ENCODE measurements around the gene TRIM15.
"Not testable (repeated sequence)": the region's sequence is repeated elsewhere in the genome, so short reads cannot be mapped to it uniquely, and the experiment has no call there.

The TRIM15 gene

DNA sequence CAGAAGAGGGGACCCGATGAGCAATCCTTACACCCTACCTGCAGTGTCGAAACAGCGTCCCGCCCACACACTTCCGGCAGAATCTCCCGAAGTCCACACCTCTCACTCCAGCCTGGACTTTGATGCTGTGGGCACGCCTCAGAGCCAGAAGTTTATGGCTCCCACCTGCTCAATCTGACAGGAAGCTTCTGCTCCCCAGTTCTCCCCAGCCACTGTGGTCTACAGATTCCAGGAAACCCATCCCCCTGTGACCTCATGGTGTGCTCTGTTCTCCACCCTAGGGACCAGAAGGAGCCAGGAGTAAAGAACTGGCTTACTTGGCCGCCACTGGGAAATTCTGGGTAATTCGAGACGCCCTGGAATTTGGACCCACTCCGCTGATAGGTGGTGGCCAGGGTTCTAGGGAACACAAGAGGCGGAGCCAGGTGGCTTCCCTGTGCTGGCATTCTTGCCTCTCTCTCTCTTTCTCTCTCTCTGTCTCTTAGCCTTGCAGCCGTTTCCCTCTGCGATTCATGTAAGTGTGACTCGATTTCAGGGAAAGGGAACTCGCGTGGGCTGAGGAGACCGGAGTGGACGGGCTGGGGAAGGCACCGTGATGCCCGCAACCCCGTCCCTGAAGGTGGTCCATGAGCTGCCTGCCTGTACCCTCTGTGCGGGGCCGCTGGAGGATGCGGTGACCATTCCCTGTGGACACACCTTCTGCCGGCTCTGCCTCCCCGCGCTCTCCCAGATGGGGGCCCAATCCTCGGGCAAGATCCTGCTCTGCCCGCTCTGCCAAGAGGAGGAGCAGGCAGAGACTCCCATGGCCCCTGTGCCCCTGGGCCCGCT is at the start of gene TRIM15:
TSS of gene TRIM15 (plus strand) at position 457 of the 828 bp plus-strand sequence. CDS start at position 596, 139 bp downstream.
- DNase-seq (ENCODE audit: insufficient read length, low spot score) = no peak
- no peak for TF ChIP-seq POLR2A (IDR thresholded peaks at IDR 0.05; ENCODE audit: low read depth, low read length)
- no peak for FAIRE-seq

DNA sequence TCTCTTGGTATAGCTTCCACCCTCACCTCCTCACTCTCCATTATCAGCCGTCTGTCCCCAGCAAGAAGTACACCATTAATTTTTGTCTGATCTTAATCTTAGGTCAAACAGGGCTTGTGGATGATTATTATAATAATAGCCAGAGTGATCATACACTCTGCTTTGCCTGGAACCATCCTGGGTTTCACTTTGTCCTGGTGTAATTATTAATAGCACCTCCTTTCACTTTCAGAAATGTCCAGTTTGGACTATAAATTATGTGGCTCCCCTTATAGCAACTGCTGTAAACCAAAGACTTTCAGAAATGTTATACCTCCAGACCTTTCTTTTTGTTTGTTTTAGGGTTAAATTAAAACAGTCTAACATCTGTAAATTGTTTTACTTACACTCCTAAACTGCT is 49.5 kb upstream of the TRIM15 start:
- no peak for FAIRE-seq
- DNase-seq (ENCODE audit: insufficient read length, low spot score) = no peak
- TF ChIP-seq POLR2A (IDR thresholded peaks at IDR 0.05; ENCODE audit: low read depth, low read length) = no peak

DNA sequence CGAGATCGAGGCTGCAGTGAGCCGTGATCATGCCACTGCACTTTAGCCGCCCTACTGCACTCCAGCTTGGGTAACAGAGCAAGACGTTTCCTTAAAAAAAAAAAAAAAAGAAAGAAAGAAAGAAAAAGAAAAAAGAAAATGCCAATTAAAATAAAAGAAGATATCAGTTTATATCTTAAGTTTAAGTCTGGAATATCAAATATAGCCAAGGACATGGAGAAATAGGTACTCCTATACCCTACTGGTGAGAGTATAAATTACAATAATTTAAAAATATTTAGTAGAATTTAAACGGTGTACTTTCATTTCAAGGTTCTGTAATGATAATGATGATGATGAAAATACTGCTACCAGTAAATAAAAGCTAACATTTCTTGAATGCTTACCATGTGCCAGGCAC is 46.6 kb upstream of the TRIM15 start:
- no peak for DNase-seq (ENCODE audit: insufficient read length, low spot score)
- no peak for FAIRE-seq
- TF ChIP-seq POLR2A (IDR thresholded peaks at IDR 0.05; ENCODE audit: low read depth, low read length) = no peak

DNA sequence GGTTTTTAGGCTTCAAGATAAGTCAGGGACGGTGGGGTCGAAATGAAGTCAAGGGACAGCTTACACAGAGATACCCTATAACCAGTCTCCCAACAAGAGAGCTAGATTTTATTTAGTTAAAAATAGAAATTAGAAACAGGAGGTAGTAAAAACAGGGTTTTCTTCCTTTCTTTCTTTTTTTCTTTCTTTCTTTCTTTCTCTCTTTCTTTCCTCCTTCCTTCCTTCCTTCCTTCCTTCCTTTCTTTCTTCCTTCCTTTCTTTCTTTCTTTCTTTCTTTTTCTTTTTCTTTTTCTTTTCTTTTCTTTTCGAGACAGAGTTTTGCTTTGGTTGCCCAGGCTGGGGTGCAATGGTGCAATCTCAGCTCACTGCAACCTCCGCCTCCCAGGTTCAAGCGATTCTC is 44.7 kb upstream of the TRIM15 start:
- DNase-seq (ENCODE audit: insufficient read length, low spot score); FAIRE-seq: not testable (repeated sequence)

DNA sequence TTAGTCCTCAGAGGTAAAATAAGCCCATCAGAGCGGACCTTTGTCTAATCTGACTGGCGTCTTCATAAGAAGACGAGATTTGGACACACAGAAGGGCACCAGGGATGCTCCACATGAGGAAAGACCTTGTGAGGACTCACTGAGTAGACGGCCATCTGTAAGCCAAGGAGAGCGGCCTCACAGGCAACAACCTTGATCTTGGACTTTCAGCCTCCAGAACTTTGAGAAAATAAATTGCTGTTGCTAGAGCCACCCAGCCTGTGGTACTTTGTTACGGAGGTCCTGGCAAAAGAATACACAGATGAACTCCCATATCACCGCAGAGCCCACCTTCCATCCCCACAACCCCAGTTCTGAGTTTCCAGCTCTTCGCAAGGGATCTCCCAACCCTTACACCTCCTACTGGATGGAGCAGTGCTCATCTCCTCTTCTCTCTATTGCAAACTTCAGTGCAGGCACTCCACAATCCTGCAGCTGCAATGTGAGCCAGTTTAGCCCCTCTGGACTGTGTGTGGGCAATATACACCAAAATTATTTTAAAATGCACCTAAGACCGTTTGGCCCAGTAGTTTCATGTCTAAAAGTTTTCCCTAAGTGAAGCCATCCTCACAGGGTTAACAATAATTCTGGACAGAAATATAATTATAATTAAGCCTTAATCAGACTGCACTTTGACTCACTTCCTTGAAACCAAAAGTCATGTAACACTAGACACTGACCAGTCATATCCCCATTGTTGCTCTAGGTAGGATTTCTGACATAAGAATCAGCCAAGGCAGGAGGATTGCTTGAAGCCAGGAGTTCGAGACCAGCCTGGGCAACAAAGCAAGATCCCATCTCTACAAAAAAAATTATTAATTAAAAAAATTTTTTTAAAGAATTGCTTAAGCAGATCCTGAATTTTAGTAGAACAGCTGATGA is 41.6 kb upstream of the TRIM15 start:
- no peak for FAIRE-seq
- no peak for DNase-seq (ENCODE audit: insufficient read length, low spot score)
- no peak for TF ChIP-seq POLR2A (IDR thresholded peaks at IDR 0.05; ENCODE audit: low read depth, low read length)

DNA sequence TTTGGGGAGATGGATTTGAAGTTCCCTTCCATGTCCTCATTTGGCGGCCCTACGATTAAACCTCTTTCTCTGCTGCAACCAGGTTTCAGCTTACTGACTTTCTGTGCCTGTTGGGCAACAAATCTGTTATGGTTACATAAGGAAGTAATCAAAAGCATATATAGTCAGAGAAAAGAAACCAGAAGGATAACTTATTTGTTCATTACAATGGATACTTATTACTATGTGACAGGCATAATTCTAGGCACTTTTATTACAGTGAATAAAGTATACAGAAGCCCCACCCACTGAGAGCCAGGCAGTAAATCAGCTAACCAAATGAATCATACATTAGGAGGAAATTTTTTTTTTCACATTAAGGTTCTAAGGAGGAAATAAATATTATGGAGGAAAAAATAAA is 40.8 kb upstream of the TRIM15 start:
- FAIRE-seq = no peak
- no peak for TF ChIP-seq POLR2A (IDR thresholded peaks at IDR 0.05; ENCODE audit: low read depth, low read length)

DNA sequence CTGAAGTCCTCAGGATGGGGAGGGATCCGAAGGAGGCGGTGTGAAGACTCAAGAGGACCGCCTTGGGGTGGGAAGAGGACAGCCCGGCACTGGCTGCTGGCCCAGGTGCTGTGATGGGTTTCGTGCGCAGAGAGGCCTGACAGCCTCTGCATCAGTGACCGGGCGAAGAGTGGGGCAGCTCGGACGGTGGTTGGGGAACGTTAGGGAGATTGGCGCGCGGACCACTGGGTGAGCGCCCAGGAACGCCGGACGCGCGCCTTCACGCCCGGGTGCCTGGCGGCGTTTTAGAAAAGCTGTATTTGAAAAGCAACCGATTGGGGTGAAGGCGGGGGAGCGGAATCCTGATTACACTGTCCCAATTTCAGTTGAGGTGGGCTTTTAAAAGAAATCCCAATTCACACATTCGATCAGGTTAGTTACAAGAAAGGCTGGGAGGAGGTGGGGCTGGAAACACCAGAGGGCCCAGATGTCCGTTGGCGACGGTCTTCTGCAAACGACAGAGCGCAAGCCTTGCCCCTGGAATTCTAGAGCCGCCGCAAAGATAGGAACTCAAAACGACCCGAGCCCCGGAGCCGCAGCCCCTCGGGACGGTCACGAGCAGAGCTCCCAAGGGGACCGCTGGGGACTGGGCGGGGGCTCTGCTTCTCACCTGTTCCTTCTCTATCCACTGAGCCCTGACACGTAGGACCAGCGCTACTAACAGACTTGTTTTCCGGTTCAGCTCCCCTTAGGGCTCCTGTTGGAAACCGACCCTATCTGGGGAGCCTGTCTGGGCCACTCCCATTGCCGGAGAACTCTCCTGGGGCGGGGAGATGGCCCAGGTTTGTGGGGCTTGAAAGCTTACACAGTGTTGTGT is 35.9 kb upstream of the TRIM15 start:
- FAIRE-seq (no peak), DNase-seq (ENCODE audit: insufficient read length, low spot score) (no peak)
- no peak for TF ChIP-seq POLR2A (IDR thresholded peaks at IDR 0.05; ENCODE audit: low read depth, low read length)

More for the DNA sequence above, 40.8 kb upstream of the TRIM15 start:
- no peak for DNase-seq (ENCODE audit: insufficient read length, low spot score)

DNA sequence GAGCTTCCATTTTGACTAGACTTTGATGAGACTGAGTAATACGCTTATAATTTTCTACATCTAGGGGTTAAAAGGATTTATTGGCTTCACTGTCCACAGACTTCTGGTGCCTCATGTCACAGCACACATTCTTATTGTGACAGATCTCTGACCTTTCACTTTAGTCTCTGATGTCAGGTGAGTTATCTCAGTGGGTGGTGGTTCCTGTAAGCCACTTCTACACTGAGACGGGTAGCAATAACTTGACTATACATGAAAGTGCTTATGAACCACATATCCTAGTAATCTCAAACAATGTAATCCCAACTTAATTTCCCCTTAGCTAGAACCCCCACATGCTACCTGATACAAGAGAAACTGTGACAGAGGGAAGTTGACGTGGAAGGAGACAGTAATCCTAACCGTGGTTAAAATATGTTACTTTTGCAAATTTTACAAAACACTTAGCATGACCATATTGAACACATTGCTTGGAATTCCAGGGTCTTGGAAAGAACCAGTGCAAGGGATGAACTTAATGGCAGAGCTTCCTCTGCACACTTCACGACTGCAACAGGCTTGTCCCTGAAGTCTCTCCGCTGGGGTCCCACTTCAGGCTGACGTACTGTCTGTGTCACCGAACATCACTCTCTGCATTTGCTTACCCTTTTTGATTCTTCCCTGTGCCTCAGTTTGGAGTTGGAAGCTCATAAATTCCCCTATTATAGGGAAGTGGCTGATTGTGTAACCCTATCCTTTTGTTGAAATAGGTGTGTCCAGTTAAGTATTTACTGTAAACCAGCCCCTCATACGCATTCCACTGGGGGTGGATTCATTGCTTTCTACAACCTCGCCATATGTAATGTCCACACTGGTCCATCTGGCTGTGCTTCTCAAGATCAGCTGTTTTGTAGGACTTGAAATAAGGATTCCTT is 33.8 kb upstream of the TRIM15 start:
- no peak for DNase-seq (ENCODE audit: insufficient read length, low spot score)
- FAIRE-seq = no peak
- TF ChIP-seq POLR2A (IDR thresholded peaks at IDR 0.05; ENCODE audit: low read depth, low read length) = no peak

DNA sequence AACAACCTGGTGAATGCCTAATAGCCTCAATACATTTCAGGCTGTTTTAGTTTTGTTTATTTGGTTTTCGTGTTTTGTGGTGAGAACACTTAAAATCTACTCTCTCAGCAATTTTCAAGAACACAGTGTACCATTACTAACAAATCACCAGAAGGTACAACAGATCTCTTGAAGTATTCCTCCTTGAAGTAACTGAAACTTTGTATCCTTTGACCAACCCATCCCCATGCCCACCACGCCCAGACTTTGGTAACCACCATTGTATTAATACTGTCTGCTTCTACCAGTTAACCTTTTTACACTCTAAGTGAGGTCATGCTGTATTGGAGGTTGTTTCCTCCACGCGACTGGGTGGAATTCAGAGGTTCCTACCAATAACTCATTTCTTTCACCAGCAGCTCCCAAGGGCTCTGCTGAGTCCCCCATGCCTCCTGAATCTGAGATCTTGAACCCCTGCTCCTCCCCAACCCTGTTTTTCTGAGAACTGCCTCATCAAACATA is 33.1 kb upstream of the TRIM15 start:
- FAIRE-seq = no peak
- no peak for DNase-seq (ENCODE audit: insufficient read length, low spot score)
- no peak for TF ChIP-seq POLR2A (IDR thresholded peaks at IDR 0.05; ENCODE audit: low read depth, low read length)

DNA sequence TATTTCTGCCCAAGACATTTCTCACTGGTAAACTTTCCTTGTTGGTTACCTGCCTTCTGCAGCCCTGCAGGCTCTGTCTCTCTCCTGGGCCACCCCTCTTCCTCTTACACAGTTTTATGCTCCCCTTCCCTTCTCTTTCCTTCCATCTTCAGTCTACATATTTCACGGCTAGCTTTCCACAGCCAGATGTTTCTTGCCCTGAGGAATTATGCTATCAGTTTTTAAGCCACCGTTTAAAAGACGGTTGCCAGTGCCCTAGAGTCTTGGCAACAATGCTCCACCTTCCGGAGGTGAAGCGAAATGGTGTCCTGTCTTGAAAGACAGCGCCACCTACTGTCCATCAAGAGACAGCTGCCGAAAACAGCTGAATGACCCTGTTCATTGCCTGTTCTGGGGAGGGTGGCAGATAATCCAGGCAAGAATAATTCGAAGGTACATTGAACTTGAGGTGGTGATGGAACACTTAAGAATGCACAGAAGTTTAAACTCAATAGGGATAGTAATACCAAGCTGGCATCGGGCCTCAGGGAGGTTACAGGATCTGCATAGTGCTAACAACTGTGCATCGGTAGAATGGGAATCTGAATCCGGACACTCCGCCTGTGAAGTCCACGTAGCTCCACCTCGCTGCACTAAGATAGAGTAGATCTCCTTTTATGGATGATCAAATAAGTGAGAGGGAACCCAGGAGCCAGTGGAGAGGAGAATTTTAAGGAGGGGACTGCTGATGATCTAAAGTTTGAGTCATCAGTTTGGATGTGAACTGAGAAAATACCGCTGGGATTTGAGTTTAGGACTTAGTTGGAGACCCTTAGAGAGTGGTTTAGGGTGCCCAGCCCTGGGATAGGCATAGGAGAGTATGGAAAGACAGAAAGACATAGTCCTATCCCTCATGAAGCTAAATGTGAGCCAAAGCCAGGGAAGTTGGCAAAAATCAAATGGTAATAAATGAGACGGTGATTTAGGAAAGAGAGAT is 32.2 kb upstream of the TRIM15 start:
- FAIRE-seq = peak; percentile 98
- TF ChIP-seq POLR2A (IDR thresholded peaks at IDR 0.05; ENCODE audit: low read depth, low read length) = no peak
- DNase-seq (ENCODE audit: insufficient read length, low spot score) = peak; percentile 82

DNA sequence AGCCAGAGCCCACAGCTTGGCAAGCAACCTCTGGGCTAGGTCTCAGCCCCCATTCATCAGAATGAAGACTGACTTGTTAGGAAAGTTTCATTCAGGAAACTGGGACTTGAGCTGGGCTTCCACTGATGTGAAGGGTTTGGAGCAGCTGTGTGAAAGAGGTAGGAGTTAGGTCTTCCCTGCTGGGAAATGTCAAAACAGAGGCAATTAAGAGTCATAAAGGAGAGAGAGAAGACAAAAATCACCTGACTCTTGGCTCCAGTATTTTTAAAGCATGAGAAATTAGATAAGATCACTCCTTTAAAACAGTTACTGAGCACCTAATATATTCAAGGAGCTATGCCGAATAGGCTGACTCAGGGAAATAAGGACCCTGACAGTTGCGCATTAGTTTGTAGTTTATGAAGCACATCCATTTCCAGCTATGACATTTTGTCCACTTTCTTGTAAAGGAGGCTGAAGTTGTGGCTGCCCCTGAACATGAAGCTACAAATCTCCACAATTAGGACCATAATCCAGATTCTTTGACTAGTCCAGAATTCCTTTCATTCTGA is 31.3 kb upstream of the TRIM15 start:
- TF ChIP-seq POLR2A (IDR thresholded peaks at IDR 0.05; ENCODE audit: low read depth, low read length) = no peak
- DNase-seq (ENCODE audit: insufficient read length, low spot score) (no peak), FAIRE-seq (no peak)

All from H54 (cell line).